ENCODE results near the gene OPN1MW3.

Gene OPN1MW3

DNA sequence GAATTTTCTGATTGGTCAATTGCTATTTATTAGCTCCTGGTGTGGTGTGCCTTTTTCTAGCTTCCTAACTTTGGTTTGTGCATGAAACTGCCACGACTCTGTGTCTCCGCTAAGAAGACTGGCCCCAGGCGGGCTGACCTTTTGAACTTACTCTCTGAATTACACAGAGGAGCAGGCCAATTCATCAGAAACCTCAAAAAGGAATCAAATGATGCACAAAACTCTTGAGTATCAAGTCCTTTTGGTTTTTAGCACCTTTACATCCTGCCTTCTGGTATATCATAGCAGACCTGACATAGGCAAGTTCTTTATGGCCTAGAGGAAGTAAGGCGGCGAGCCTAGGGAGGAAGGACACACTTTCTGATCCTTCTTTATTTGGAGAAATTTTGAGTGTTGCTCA lies 55.8 kb downstream of the OPN1MW3 start:
- no peak for TF ChIP-seq ZFX (IDR thresholded peaks at IDR 0.05; ENCODE audit: borderline replicate concordance)
- TF ChIP-seq, protein P1, sequence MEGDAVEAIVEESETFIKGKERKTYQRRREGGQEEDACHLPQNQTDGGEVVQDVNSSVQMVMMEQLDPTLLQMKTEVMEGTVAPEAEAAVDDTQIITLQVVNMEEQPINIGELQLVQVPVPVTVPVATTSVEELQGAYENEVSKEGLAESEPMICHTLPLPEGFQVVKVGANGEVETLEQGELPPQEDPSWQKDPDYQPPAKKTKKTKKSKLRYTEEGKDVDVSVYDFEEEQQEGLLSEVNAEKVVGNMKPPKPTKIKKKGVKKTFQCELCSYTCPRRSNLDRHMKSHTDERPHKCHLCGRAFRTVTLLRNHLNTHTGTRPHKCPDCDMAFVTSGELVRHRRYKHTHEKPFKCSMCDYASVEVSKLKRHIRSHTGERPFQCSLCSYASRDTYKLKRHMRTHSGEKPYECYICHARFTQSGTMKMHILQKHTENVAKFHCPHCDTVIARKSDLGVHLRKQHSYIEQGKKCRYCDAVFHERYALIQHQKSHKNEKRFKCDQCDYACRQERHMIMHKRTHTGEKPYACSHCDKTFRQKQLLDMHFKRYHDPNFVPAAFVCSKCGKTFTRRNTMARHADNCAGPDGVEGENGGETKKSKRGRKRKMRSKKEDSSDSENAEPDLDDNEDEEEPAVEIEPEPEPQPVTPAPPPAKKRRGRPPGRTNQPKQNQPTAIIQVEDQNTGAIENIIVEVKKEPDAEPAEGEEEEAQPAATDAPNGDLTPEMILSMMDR (IDR thresholded peaks at IDR 0.05): no peak
- no peak overlapping the region for H3K27ac ChIP-seq

DNA sequence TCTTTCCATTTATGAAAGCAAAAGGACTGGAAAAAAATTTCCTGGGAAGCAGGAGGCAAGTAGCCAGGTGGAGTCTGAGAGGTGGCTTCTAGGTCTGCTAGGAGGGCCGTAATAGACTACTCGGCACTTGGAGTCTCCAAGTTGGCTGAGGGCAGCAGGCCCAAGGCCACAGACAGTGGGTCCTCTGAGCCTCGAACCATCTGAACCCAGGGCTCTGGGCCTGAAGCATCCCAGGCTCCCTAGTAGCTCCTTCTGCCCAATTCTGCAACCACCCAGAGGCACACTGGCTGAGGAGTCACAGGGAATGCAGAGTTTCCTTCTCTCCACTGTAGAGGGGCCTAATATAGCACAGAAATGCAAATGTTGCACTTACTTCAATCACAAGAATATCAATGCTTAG lies 58.0 kb downstream of the OPN1MW3 start:
- TF ChIP-seq, protein P1 (IDR thresholded peaks at IDR 0.05): no peak
- no peak for TF ChIP-seq ZFX (IDR thresholded peaks at IDR 0.05; ENCODE audit: borderline replicate concordance)
- H3K27ac ChIP-seq: no peak overlapping the region

DNA sequence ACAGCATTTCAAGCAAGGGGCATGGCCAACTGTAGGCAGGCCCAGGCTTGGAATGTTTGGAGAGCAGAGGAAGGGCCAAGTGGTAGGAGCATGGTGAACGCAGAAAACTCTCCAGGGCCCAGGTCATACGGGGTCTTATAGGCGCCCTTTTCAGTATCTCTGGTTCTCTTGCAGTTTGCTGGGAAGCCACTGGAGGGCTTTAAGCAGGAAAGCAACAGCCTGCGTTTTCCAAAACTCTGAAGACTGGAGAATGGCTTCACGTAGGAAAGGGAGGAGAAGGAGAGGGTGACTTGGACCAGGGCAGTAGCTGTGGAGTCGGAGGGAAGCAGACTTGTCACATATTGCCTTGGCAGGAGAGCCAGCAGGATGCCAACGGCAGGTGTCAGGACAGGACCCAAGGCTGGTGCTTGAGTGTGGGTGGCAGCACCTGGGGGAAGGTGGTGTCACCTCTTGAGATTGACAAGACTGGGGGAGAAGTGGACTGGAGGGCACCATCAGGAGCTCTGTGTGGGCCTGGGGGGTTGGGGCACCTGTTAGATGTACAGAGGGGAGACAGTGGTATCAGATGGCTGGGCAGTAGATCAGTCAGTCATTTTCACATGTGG lies 60.1 kb downstream of the OPN1MW3 start:
- TF ChIP-seq, protein P1 (IDR thresholded peaks at IDR 0.05): peak; percentile 39
- no peak for TF ChIP-seq ZFX (IDR thresholded peaks at IDR 0.05; ENCODE audit: borderline replicate concordance)
- H3K27ac ChIP-seq: no peak overlapping the region

DNA sequence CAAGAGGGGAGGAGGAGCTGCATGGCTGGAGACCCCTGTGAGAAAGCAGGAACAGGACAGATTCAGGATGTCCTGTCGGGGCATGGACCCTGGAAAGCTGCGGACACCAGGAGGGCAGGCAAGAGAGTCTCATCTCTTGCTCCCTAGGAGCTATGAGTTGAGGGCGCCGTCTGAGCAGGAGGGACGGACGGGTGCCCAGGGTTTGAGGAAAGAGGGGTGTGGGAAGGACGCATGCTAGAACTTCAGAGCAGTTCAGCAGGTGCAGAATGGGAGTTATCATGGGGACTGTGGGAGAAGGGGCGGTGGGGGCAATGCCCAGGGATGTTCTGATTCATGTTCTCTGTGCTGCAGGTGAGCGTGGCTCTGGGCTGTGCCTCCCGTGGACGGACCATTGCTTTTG lies 63.0 kb downstream of the OPN1MW3 start:
- no peak for TF ChIP-seq ZFX (IDR thresholded peaks at IDR 0.05; ENCODE audit: borderline replicate concordance)
- TF ChIP-seq, protein P1 (IDR thresholded peaks at IDR 0.05): no peak
- H3K27ac ChIP-seq: no peak overlapping the region

Measured in 22Rv1 (cell line).